ENCODE results near the gene HOXA6. TPM values are rescaled to one million over a fixed set of nuclear protein-coding genes. Genes with fewer than 3 reads are reported as not detected.
A peak's percentile ranks its signal among the peaks of the same experiment; 100 is the strongest.

The HOXA6 gene
- polyA plus RNA-seq, 2 of the 4 experiments (the other 2 are of a cell fraction), result 0.90 to 2.1 TPM

- H3K4me2 ChIP-seq, result peak overlapping the region; percentile 87
- H3K27ac ChIP-seq, result peak overlapping the region; percentile 79 to 93
- DNase-seq (ENCODE audit: low read depth in 1 of 2, low spot score in 1 of 2) (no peak), ATAC-seq (peak; percentile 52 to 67), FAIRE-seq (no peak)
- ChIA-PET CTCF (interaction anchor here (1.3 to 11.1 kb wide), 18 partner anchors 9 to 773 kb away, joined by 4 to 160 read pairs (median 8); partner anchors contain the start of genes HOXA3, HOXA4 and HOXA9), POLR2A (interaction anchor here (1.0 to 2.3 kb wide), 5 partner anchors 23 to 443 kb away, joined by 3 to 12 read pairs (median 5); partner anchors contain the start of gene SKAP2)
- H3K9me3 ChIP-seq, result no peaks in the 10 kb centered on the region
- TF ChIP-seq PHF8 (IDR thresholded peaks at IDR 0.05; ENCODE audit: borderline replicate concordance, low read depth) (no peak), JUN (IDR thresholded peaks at IDR 0.05) (no peak), HOXB13 (CRISPR knock-in tag; IDR thresholded peaks at IDR 0.05; ENCODE audit: low read depth) (no peak), E2F6 (IDR thresholded peaks at IDR 0.05; ENCODE audit: borderline replicate concordance, low read depth) (no peak), RAD21 (conservative IDR thresholded peaks at IDR 0.05 in 1 of 2, IDR thresholded peaks at IDR 0.05 in 1 of 2) (no peak), MYC (IDR thresholded peaks at IDR 0.05; ENCODE audit: borderline replicate concordance, low read length) (no peak), KDM1A (IDR thresholded peaks at IDR 0.05; ENCODE audit: low read depth) (no peak), FOSB (CRISPR knock-in tag; IDR thresholded peaks at IDR 0.05) (no peak), ZSCAN20 (CRISPR knock-in tag; IDR thresholded peaks at IDR 0.05) (no peak), FOXS1 (CRISPR knock-in tag; IDR thresholded peaks at IDR 0.05) (no peak), MAZ (IDR thresholded peaks at IDR 0.05; ENCODE audit: borderline replicate concordance, low read depth, low read length) (no peak), HOXA7 (CRISPR knock-in tag; IDR thresholded peaks at IDR 0.05) (no peak), EHF (CRISPR knock-in tag; IDR thresholded peaks at IDR 0.05) (no peak), RFX5 (IDR thresholded peaks at IDR 0.05) (no peak), CHD2 (IDR thresholded peaks at IDR 0.05; ENCODE audit: low read length, partially characterized antibody) (no peak), TFCP2L1 (CRISPR knock-in tag; IDR thresholded peaks at IDR 0.05) (no peak), BCL3 (IDR thresholded peaks at IDR 0.05) (no peak)
- TF ChIP-seq, protein P1, sequence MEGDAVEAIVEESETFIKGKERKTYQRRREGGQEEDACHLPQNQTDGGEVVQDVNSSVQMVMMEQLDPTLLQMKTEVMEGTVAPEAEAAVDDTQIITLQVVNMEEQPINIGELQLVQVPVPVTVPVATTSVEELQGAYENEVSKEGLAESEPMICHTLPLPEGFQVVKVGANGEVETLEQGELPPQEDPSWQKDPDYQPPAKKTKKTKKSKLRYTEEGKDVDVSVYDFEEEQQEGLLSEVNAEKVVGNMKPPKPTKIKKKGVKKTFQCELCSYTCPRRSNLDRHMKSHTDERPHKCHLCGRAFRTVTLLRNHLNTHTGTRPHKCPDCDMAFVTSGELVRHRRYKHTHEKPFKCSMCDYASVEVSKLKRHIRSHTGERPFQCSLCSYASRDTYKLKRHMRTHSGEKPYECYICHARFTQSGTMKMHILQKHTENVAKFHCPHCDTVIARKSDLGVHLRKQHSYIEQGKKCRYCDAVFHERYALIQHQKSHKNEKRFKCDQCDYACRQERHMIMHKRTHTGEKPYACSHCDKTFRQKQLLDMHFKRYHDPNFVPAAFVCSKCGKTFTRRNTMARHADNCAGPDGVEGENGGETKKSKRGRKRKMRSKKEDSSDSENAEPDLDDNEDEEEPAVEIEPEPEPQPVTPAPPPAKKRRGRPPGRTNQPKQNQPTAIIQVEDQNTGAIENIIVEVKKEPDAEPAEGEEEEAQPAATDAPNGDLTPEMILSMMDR (IDR thresholded peaks at IDR 0.05), result no peak
- 41% methylated on average over 29 of the region's 29 CpGs for WGBS (ENCODE audit: missing lambda C conversion rate)
- peak overlapping the region; percentile 72 for H3K4me3 ChIP-seq
- peaks cover 12% of the 10 kb centered on the region; the same call in 2 of the 3 replicates for H3K4me1 ChIP-seq
These were observed 5.0 kb downstream of the HOXA6 start for GRCh38 chr7:27142580-27143022.

DNA sequence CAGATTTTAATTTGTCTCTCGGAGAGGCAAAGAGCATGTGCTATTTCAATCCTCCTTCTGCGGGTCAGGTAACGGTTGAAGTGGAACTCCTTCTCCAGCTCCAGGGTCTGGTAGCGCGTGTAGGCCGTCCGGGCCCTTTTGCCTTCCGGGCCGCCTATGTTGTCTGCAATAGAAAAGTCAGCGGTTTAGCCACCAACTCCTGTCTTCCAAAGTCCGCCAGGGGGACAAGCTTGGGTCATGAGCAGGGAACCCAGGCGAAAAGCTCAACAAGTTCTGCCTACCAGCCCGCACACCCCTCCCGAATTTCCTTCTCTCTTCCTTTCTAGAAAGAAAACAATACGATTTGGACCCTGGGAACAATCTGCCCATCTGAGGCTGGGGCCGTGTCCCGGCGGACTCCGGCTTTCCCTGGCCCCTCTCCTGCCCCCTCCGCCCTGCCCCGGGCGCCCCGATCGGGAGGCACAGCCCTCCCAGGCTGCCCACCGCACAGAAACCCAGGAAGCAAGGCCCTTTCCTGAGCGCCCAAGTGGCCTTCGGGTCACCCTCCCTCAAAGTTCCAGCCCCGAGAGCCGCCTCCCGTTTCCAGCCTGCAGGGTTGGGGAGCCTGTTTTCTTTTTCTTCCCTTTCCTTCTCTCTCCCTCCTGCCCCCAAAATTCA lies 5.5 kb downstream of the HOXA6 start:
- ChIA-PET POLR2A (interaction anchor here (0.7 to 2.3 kb wide), 5 partner anchors 14 to 278 kb away, joined by 3 to 12 read pairs (median 5); partner anchors contain the start of genes HOXA7 and SKAP2), CTCF (interaction anchor here (0.6 to 11.1 kb wide), 14 partner anchors 9 to 773 kb away, joined by 3 to 160 read pairs (median 10); partner anchors contain the start of genes HOXA3, HOXA4 and HOXA9)
- WGBS (ENCODE audit: missing lambda C conversion rate), result 45% methylated on average over 29 of the region's 30 CpGs
- DNase-seq (ENCODE audit: low read depth in 1 of 2, low spot score in 1 of 2), result peak; percentile 80 to 87
- peak overlapping the region; percentile 87 for H3K4me2 ChIP-seq
- H3K4me3 ChIP-seq, result peak overlapping the region; percentile 72
- no peak for FAIRE-seq
- peak; percentile 64 to 76 for ATAC-seq
- peaks cover 17% of the 10 kb centered on the region for H3K4me1 ChIP-seq
- peak overlapping the region; percentile 79 to 93 for H3K27ac ChIP-seq
- no peaks in the 10 kb centered on the region for H3K9me3 ChIP-seq
- TF ChIP-seq, protein P1 (IDR thresholded peaks at IDR 0.05), result peak; percentile 22; the same call in 1 of the 3 replicates
- TF ChIP-seq, protein P2, sequence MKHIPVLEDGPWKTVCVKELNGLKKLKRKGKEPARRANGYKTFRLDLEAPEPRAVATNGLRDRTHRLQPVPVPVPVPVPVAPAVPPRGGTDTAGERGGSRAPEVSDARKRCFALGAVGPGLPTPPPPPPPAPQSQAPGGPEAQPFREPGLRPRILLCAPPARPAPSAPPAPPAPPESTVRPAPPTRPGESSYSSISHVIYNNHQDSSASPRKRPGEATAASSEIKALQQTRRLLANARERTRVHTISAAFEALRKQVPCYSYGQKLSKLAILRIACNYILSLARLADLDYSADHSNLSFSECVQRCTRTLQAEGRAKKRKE (CRISPR knock-in tag; IDR thresholded peaks at IDR 0.05; ENCODE audit: low read depth), result no peak
- 0 out of 5 replicates have a peak, but pooled peaks of 1 of the 2 experiments have one; percentile 28 for TF ChIP-seq JUN (IDR thresholded peaks at IDR 0.05)
- TF ChIP-seq CHD2 (IDR thresholded peaks at IDR 0.05; ENCODE audit: low read length, partially characterized antibody), result no peak
- TF ChIP-seq MYC (IDR thresholded peaks at IDR 0.05; ENCODE audit: borderline replicate concordance, low read length), result no peak
- TF ChIP-seq SMC3 (IDR thresholded peaks at IDR 0.05), result 0 out of 3 replicates have a peak, but pooled peaks have one; percentile 17
- no peak for TF ChIP-seq POLR2AphosphoS2 (conservative IDR thresholded peaks at IDR 0.05; ENCODE audit: low read length)
- TF ChIP-seq, protein P3, sequence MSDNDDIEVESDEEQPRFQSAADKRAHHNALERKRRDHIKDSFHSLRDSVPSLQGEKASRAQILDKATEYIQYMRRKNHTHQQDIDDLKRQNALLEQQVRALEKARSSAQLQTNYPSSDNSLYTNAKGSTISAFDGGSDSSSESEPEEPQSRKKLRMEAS (IDR thresholded peaks at IDR 0.05), result 0 out of 2 replicates have a peak, but pooled peaks have one; percentile 17
- TF ChIP-seq CBX2 (IDR thresholded peaks at IDR 0.05; ENCODE audit: borderline replicate concordance, low read depth), result no peak
- TF ChIP-seq, protein P4, sequence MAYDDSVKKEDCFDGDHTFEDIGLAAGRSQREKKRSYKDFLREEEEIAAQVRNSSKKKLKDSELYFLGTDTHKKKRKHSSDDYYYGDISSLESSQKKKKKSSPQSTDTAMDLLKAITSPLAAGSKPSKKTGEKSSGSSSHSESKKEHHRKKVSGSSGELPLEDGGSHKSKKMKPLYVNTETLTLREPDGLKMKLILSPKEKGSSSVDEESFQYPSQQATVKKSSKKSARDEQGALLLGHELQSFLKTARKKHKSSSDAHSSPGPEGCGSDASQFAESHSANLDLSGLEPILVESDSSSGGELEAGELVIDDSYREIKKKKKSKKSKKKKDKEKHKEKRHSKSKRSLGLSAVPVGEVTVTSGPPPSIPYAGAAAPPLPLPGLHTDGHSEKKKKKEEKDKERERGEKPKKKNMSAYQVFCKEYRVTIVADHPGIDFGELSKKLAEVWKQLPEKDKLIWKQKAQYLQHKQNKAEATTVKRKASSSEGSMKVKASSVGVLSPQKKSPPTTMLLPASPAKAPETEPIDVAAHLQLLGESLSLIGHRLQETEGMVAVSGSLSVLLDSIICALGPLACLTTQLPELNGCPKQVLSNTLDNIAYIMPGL (CRISPR knock-in tag; IDR thresholded peaks at IDR 0.05; ENCODE audit: borderline replicate concordance), result no peak
- TF ChIP-seq HOXB5 (CRISPR knock-in tag; IDR thresholded peaks at IDR 0.05), result no peak
